Ovary (tissue), 9 donors: Measurements from ENCODE around the gene VIPR1. TPM values are rescaled to one million over a fixed set of nuclear protein-coding genes. Genes with fewer than 3 reads are reported as not detected.

Source experiments
- DNase-seq, 5 donors: peaks; one replicate each; pipeline ENCODE4 v3.0.0-alpha.2; 2019 to 2020
- H3K27ac ChIP-seq, 2 donors: fragments of 200-600 bp; one replicate each; pipeline versions ENCODE4 v1.5.1 to v1.8.0; 2019 to 2022
- H3K27me3 ChIP-seq: fragments of 200-600 bp; one replicate; pipeline ENCODE4 v1.8.0; 2022
- H3K36me3 ChIP-seq: fragments of 200-600 bp; sonication (generic); one replicate; pipeline ENCODE4 v1.5.1; 2019
- H3K4me1 ChIP-seq: one replicate; pipeline ENCODE4 v1.8.1; 2013; ENCODE audit warnings: mild to moderate bottlenecking, moderate library complexity; ENCODE audit not compliant: insufficient read depth
- H3K4me3 ChIP-seq: fragments of 200-600 bp; sonication (generic); one replicate; pipeline ENCODE4 v1.5.1; 2017
- H3K9me3 ChIP-seq, 2 donors: fragments of 200-600 bp in 1 of 2; sonication (generic) in 1 of 2; one replicate each; pipeline versions ENCODE4 v1.5.1 to v1.8.1; 2013 to 2019; ENCODE audit warnings: mild to moderate bottlenecking in 1 of 2, moderate library complexity in 1 of 2
- EP300 ChIP-seq: sonication (generic); formaldehyde crosslinking; IDR thresholded peaks from one replicate; pipeline ENCODE4 v1.6.1; 2017; ENCODE audit warnings: antibody characterized with exemption
- POLR2A ChIP-seq: fragments of 450-650 bp; IDR thresholded peaks from one replicate; pipeline ENCODE4 v1.6.1; 2017; ENCODE audit warnings: antibody characterized with exemption, mild to moderate bottlenecking, moderate library complexity
- WGBS, 3 donors: extraction: QIAGEN DNeasy Blood & Tissue Kit in 1 of 3; methylation state at CpG; one replicate each; pipeline versions ENCODE4 v1.1.5 to v1.1.7; 2013 to 2017; 5-methylcytosine and 5-hydroxymethylcytosine counted together
- intact Hi-C, 4 donors: fragments of 100-400 bp; cut with DNase I; formaldehyde crosslinking; loops; one replicate each; pipeline versions ENCODE4 v1.11.0 to v1.15.1; 2022 to 2023
- polyA plus RNA-seq, 2 donors: library from polyadenylated mRNA; stranded (reverse); fragments of 200-250 nt in 1 of 2; fragments of 350-450 nt in 1 of 2; fragmentation: Illumina TruSeq in 1 of 2; extraction: RNeasy Lipid Tissue Mini Kit (QIAGEN cat#74804) in 1 of 2; gene quantifications; one replicate each; pipeline ENCODE4 v1.2.3, GENCODE V29; 2013 to 2014
- total RNA-seq, 7 donors: library from RNA; depleted of rRNA in 2 of 7; stranded (reverse); fragments of >200 nt in 2 of 7; fragmentation: NEBNext Ultra II Directional in 3 of 7; extraction: Animal tissue kit (Norgen Biotek cat#: 25700) in 3 of 7; gene quantifications; one replicate each; pipeline versions ENCODE4 v1.1.0 to v1.2.4, GENCODE V29; 2016 to 2023
- TF ChIP-seq, protein P1 (sequence below), 3 donors: fragments of 450-650 bp in 2 of 3; fragments of 200-600 bp in 1 of 3; IDR thresholded peaks; one replicate each; pipeline versions ENCODE4 v1.5.1 to v1.8.0; 2016 to 2022; ENCODE audit warnings: antibody characterized with exemption in 3 of 3, mild to moderate bottlenecking in 1 of 3
- donor health status: DM: no; HTN: no; CAD: no; lungs with moderate emphysema.
- donor health status: DM: no; HTN: no; CAD: no.
- donor health status: Bipolar disorder and iron deficiency.
- donor health status: DM: yes; HTN: yes; CAD: no.
- donor health status: DM: no; HTN: no; CAD: no.
- donor health status: DM: yes; HTN: yes; CAD: no.

VIPR1 gene
- total and polyA plus RNA-seq, 9 donors: 0.12 to 2.2 (median 0.47) TPM

DNA sequence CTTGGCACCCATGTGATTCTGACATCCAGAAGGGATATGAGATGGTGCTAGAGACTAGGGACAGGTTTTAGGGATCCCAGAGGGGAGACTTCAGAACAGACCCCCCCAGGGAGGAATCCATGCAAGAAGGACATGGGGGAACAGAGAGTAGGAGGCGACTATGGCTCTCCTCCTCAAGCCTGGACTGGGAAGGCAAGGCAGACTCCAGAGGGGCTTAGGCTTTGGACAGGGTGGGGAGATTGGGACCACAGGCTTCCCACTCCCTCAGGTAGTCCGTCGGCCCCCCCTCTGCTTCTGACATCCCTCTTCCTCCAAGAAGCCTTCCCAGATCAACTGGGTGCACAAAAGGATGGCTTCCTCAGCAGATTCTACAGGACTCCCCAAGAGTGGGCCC, 3.0 kb upstream of the VIPR1 start:
- 82 to 86% (median 83%) methylated on average over 3 of the region's 3 CpGs for WGBS, 3 donors
- Histone ChIP-seq H3K27ac (no peak overlapping the region), H3K36me3 (no peaks in the 10 kb centered on the region), H3K4me1 (peaks cover 4% of the 10 kb centered on the region), H3K27me3 (no peaks in the 10 kb centered on the region), H3K4me3 (no peak overlapping the region), H3K9me3 (no peaks in the 10 kb centered on the region)
- TF ChIP-seq EP300: no peak
- TF ChIP-seq POLR2A: no peak
- TF ChIP-seq, protein P1, sequence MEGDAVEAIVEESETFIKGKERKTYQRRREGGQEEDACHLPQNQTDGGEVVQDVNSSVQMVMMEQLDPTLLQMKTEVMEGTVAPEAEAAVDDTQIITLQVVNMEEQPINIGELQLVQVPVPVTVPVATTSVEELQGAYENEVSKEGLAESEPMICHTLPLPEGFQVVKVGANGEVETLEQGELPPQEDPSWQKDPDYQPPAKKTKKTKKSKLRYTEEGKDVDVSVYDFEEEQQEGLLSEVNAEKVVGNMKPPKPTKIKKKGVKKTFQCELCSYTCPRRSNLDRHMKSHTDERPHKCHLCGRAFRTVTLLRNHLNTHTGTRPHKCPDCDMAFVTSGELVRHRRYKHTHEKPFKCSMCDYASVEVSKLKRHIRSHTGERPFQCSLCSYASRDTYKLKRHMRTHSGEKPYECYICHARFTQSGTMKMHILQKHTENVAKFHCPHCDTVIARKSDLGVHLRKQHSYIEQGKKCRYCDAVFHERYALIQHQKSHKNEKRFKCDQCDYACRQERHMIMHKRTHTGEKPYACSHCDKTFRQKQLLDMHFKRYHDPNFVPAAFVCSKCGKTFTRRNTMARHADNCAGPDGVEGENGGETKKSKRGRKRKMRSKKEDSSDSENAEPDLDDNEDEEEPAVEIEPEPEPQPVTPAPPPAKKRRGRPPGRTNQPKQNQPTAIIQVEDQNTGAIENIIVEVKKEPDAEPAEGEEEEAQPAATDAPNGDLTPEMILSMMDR (IDR thresholded peaks at IDR 0.05): no peak
- intact Hi-C loops: no loop called here
- DNase-seq: no peak

DNA sequence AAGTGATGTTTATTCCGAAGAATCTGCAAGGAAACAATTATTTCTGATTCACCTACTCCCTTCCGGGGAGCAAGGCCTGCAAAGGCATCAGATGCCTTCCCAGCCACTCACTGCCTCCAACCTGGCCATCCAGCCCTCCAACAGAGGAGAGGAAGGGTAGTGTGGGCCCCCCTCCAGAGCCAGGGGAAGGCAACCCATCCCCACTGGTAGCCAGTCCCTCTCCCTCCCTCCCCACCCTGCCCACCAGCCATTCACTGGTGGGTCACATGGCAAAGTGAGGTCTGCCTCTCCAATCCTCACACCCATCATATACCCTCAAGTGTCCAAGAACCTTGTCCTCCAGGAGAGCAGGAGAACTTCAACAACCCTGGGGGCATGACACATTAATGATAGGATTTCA, 2.4 kb upstream of the VIPR1 start:
- H3K4me1 ChIP-seq: peaks cover 4% of the 10 kb centered on the region
- no peaks in the 10 kb centered on the region for H3K27me3 ChIP-seq
- no peaks in the 10 kb centered on the region for H3K36me3 ChIP-seq
- H3K27ac ChIP-seq: no peak overlapping the region
- WGBS, 3 donors: 59 to 77% (median 60%) methylated on average over 2 of the region's 2 CpGs
- no peak for TF ChIP-seq EP300
- TF ChIP-seq POLR2A: no peak
- TF ChIP-seq, protein P1 (IDR thresholded peaks at IDR 0.05): no peak
- DNase-seq: no peak
- intact Hi-C loops: no loop called here
- H3K4me3 ChIP-seq: no peak overlapping the region
- H3K9me3 ChIP-seq: no peaks in the 10 kb centered on the region

DNA sequence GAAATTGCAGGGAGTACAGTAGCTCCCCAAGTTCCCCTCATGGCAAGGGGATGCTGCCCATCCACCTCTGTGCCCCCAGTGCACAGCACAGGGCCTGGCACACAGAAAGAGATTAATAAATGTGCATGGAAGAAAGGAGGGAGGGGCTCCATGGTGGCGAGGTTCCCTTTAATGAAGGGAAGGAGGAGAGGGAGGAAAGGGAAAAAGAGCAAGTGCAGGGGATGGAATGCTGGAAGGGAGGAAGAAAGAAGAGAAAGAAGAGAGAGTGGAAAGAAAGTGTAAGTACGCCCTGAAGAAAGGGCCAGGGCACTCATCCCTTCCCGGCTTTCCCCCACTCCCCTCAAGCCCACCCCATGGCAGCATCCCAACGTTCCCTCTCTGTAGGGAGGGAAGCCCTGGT, 1.5 kb upstream of the VIPR1 start:
- WGBS, 3 donors: 15 to 18% (median 17%) methylated on average over 4 of the region's 4 CpGs
- Histone ChIP-seq H3K4me1 (peaks cover 4% of the 10 kb centered on the region), H3K27ac (no peak overlapping the region), H3K9me3 (no peaks in the 10 kb centered on the region), H3K36me3 (no peaks in the 10 kb centered on the region), H3K4me3 (no peak overlapping the region), H3K27me3 (no peaks in the 10 kb centered on the region)
- DNase-seq: no peak
- TF ChIP-seq EP300: no peak
- TF ChIP-seq, protein P1 (IDR thresholded peaks at IDR 0.05): no peak
- TF ChIP-seq POLR2A: no peak
- intact Hi-C loops: no loop called here

DNA sequence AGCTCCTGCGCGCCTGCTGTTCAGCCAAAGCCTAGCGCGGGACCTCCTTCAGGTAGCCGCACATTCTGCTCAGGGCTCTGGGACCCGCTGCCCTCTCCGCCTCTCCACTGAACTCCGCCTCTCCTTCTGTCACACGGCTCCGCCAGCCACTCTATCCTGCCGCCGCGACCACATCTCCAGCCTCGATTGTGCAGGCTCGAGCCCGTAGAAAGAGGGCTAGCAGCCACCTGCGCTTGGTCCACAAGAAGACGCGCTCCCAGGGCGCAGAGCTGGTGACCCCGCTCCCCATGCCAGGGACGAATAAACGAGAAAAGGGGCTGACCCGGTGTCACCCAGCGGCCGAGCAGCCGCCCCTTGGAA, 1.1 kb upstream of the VIPR1 start:
- no peaks in the 10 kb centered on the region for H3K27me3 ChIP-seq
- no peak for DNase-seq
- peaks cover 4% of the 10 kb centered on the region for H3K4me1 ChIP-seq
- TF ChIP-seq POLR2A: no peak
- TF ChIP-seq EP300: no peak
- TF ChIP-seq, protein P1 (IDR thresholded peaks at IDR 0.05): no peak
- no peaks in the 10 kb centered on the region for H3K36me3 ChIP-seq
- H3K4me3 ChIP-seq: no peak overlapping the region
- intact Hi-C loops: no loop called here
- no peak overlapping the region for H3K27ac ChIP-seq
- no peaks in the 10 kb centered on the region for H3K9me3 ChIP-seq
- WGBS, 3 donors: 5 to 6% (median 5%) methylated on average over 25 to 27 of the region's 27 CpGs
